ENCODE data around the gene TCP11L2.
"Not testable (repeated sequence)": the region's sequence is repeated elsewhere in the genome, so short reads cannot be mapped to it uniquely, and the experiment has no call there.

Gene TCP11L2

DNA sequence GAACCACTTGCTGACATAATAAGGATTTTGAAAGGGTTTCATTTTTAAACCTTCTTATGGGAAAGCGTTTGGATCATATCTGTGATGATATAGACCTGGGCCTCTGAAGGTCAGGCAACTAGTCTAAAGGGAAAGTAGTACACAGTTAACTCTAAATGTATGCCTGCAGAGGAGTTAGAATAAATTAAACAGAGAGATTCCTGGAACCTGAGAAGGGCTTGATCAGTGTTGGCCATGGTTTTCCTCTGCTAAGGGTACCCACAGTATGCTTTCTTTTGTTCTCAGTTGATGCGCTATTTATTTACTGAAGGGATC lies 40.6 kb downstream of the TCP11L2 start:
- DNase-seq (ENCODE audit: low read depth in 2 of 2), result no peak

DNA sequence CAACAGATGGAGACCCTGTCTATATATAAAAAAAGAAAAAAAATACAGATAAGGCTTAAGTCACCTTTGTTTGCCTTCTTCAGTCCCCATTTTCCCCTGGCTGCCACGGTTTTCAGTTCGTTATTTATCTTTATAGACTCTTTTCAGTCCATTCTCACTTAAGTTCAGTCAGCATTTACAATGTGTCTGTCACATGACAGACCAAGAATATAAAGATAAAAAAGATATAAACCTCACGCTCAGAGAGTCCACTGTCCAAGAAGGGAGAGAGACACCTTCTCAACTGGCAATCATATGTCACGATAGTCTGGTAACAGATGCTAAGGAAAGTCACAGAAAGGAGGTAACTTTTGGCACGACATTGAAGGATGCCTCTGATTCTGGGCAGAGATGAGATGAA lies 41.6 kb downstream of the TCP11L2 start:
- DNase-seq (ENCODE audit: low read depth in 2 of 2), result no peak

DNA sequence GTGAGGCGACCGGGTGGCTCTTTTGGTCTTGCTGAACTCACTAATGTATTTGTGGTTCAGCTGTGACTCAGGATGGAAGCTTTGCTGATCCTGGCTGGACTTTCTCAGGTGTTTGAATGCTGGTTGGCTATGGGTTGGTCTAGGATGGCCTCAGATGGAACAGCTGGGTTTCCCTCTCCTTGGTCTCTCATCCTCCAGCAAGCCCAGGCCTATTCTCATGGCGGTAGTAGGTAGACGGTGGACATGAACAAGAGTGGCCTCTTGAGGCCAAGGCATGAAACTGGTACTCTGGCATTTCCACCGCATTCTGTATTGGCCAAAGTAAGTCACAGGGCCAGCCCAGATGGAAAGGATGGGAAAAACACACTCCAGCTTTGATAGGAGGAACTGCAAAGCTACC lies 43.2 kb downstream of the TCP11L2 start:
- no peak for DNase-seq (ENCODE audit: low read depth in 2 of 2)

DNA sequence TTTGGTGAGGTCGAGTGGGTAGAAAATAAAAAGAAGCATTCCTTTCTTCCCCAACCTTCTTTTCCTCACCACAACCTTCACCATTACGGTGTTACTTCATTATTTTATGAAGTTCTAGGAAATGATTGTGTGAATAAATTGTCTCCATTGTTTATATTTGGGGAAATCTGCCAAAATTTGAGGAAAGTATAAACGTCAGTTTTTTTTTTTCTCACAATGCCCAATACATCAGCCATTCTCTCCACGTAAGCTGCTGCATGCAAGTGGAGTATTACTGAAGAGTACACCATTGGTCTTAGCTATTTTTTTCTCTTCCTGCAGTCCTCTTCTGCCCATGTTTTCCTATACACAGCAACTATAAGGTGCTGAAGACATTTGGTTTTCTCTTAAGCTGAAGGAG lies 45.9 kb downstream of the TCP11L2 start:
- DNase-seq (ENCODE audit: low read depth in 2 of 2), result no peak

DNA sequence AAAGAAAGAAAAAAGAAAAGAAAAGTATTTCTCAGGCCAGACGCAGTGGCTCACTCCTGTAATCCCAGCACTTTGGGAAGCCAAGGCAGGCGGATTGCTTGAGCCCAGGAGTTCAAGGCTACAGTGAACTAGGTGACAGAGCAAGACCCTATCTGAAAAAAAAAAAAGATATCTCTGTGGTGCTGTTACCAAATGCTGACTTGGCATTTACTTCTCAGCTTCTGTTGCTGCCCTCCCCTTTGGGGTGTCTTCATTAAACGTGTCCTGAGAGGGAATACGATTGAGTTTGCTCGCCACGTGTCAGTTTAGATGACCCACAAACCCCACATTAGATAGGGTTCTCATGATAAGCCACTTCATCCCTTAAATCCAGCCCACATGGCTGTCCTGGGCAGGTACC lies 50.6 kb downstream of the TCP11L2 start:
- DNase-seq (ENCODE audit: low read depth in 2 of 2), result no peak

DNA sequence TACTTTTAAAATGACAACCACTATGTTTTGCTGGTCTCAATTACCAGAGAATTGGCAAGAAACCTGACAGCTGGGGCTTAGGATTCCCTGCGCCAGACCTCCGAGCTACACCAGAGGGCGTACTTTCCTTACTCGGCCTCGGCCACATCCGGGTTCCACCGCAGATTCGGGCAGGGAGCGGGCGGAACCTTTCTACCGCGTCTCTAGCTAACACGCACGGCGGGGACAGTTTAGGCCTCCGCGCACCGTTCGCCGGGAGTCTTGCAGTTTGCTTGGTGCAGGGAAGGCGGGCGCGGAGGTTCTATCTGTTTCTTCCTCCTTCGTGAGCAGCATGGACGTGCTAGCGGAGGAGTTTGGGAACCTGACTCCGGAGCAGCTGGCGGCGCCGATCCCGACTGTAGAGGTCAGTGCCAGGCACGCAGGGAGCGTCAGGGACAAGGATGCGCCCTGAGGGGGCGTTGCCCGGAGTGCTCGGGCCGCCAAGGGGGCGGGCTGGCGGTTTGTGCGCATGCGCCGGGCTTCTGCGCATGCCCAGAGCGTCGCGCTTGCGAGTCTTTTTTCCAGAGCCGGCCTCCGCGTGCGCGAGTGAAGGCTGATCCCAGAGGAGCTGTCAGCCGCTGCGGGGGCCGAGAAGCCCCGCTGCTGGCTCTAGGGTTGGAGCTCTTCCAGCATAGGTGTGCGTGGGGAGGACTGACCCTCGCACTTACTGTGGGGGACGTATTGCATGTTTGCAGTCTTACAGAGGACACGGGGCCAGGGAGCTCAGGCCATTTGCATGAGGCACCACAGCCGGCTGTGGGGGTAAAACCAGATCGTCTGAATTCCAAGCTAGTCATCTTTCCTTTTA lies 55.2 kb downstream of the TCP11L2 start, which contains the start of gene POLR3B:
Gene POLR3B, plus strand, starts transcription at position 200 of the 847 bp plus-strand sequence. Its CDS starts 132 bp downstream, at position 332.
- DNase-seq (ENCODE audit: low read depth in 2 of 2), result peak; percentile 88 to 91

DNA sequence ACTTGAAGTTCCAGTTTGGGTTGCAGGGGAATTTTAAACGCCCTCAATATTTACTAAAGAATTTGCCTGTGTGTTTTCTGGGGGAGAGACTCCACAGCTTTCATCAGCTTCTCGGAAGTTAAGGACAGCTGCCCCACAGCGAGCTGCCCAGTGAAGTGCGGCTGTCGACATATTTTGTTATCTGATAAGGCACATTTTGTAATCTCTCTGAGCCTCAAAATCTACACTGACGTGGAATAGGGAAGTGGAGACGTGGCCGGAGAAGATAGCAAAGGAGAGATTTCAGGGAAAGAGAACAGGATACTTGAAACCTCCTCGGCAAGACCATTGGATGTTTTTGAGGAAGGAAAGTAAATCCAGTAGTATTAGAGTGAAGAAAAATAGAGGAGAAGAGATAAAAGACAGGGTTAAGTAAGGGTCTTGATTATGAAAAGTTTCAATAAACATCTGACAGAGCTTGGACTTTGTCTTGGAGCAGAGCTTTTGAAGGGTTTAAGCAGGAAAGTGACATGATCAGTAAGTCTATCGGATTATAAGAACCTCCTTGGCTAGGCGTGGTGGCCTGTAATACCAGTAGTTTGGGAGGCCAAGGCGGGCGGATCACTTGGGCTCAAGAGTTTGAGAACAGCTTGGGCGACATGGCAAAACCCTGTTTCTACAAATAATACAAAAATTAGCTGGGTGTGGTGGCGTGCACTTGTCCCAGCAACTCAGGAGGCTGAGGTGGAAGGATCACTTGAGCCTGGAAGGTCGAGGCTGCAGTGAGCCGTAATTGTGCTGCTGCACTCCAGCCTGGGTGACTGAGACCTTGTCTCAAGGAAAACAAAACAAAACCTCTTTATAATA lies 56.1 kb downstream of the TCP11L2 start:
- no peak for DNase-seq (ENCODE audit: low read depth in 2 of 2)

DNA sequence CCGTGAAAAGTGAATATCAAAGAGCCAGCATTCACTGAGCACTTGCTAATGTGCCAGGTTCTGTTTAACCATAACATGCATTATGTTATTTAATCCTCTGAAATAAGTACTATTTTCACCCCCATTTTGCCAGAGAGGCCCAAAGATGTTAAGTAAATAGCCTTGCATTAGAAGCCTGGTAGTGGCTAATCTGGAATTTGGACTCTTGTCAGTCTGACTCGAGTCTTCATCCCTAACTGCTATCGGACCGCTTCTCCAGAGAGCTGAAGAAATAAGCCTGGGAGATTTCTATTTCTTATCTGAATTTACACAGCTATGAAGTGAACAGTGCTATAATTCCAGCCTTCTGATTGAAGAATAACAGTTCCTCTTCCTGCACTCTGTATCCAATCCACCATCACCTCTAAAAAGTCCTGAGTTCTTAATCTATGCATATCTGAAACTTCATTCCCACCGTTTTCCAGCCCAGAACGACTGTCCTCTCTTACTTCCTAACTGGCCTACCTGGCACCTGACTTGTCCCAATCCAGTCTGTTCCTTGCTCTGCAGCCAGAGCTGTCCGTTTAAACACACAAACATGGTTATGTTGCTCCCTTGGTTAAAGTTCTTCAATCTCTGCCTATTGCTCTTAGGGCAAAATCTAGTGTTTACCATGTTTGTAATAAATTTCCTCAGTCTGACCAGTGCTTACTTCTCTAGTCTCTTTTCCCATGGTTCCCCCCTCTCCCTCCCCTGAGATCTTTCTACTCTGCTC lies 57.3 kb downstream of the TCP11L2 start:
- DNase-seq (ENCODE audit: low read depth in 2 of 2), result no peak

DNA sequence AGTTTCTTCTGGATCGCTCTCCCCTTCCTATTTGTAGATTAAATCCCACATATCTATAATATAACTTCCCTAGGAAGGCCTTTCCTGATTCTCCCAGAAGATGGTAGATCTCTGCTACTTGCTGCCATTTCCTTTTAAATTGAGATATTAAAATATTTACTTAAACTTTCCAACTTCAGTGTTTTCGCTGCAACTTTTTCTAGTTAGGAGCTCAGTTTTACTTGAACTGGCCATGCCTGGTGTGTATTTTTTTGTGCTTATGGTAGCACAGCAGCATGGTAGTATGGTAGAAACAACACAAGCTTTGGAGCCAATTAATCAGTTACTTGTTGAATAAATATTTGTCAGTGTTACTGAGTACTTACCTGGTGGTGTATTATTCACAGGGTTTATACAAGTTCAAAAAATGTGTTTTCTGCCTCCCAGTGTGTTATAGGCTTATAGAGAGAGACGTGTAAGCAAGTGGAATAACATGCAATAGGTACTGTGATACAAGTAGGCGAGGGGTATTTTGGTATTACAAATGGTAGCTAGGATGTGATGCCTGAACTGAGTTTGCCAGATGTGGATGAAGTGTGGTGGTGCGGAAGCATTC lies 58.0 kb downstream of the TCP11L2 start:
- DNase-seq (ENCODE audit: low read depth in 2 of 2), result no peak

DNA sequence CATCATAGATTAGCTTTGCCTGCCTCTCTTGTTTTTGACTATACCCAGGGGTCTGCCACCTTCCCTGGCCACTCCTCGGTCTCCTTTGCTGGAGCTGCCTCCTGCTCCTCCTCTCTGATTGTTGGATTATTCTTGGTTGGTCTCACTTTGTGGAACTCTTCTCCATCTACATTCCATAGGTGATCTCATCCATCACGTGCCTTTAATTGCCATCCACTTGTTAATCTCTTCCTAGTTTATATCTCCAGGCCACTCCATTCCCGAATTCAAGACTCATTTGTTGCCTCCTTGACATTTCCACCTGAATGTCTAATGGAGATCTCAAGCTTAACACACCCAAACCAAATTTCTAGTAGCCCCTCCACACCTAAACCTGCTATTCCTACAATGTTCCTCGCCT lies 60.4 kb downstream of the TCP11L2 start:
- no peak for DNase-seq (ENCODE audit: low read depth in 2 of 2)

DNA sequence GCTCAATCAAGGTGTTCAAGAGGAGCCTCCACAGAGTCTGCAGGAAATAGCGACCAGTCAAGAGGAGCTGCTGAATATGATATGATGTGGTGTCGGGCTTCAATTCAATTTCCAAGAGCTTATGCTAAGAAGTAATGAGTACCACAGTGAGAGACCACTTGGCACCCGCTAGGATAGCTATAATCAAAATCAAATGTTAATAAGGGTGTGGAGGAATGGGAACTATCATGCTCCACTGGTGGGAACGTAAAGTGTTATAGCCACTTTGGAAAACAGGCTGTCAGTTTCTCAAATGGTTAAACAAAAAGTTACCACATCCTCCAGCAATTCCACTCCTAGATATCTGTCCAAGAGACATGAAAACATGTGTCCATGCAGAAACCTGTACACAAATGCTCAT lies 61.7 kb downstream of the TCP11L2 start:
- DNase-seq (ENCODE audit: low read depth in 2 of 2), result no peak

DNA sequence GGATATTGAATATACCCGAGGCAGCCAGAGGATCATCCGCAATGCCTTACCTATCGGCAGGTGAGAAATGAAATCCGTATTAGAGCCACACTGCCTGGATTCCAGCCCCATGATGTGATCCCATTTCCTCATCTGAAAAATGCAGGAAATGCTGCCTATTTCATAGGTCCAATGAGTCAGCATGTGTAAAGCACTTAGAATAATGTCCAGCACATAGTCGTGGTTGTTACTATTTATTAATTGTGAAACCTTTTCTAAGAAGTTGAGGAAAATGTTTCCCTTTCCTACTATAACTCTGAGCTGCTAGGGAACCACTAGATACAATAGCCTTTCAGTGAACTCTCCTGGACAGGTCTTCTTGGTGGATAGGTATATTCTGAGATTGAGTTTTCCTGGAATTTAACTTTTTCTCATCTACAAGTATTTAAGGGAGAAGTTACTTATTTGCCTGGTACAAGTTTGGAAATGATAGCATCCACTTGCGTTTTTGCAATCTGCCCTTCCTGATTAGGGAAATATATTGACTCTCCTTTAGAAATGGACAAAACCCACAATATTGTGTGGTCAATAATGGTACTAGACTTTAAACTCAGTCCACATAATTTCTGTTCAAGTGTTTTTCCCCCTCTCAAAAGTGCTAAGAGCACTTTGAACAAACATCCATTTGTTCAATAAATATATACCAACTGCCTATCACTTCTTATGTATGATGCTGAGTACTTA lies 67.3 kb downstream of the TCP11L2 start:
- no peak for DNase-seq (ENCODE audit: low read depth in 2 of 2)

DNA sequence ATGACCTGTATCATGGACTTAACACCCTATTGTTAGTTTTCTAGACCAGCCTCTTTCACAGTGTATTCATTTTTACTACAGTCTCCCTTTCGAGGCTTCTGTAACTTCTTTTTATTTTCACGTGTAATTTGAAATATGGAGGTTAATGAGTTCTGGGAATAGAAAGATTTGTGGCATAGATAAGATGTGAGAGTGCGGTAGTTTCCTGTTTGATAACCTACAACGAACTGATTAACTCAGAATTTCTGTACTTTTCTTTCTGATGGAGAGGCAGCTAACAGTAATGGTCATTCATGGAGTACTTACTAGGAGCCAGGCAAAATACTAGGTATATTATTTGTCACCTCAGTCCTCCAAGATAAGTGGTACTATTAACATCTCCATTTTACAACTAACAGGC lies 76.3 kb downstream of the TCP11L2 start:
- no peak for DNase-seq (ENCODE audit: low read depth in 2 of 2)

DNA sequence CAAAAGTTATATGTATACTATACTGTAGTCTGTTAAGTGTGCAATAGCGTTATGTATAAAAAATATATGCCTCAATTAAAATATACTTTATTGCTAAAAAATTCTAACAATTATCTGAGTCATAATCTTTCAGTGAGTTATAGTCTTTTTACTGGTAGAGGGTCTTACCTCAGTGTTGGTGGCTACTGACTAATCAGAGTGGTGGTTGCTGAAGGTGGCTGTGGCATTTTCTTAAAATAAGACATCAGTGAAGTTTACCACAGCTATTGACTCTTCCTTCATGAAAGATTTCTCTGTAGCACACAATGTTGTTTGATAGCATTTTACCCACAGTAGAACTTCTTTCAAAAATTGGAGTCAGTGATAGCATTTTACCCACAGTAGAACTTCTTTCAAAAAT lies 78.4 kb downstream of the TCP11L2 start:
- no peak for DNase-seq (ENCODE audit: low read depth in 2 of 2)

DNA sequence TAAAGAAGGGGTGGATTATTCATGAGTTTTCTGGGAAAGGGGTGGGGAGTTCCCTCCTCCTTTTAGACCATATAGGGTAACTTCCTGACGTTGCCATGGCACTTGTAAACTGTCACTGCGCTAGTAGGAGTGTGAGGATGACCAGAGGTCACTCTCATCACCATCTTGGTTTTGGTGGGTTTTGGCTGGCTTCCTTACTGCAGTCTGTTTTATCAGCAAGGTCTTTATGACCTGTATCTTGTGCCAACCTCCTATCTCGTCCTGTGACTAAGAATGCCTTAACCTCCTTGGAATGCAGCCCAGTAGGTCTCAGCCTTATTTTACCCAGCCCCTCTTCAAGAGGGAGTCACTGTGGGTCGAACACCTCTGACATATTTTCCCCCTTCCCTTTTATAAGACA lies 79.3 kb downstream of the TCP11L2 start:
- not testable (repeated sequence) for DNase-seq (ENCODE audit: low read depth in 2 of 2)

DNA sequence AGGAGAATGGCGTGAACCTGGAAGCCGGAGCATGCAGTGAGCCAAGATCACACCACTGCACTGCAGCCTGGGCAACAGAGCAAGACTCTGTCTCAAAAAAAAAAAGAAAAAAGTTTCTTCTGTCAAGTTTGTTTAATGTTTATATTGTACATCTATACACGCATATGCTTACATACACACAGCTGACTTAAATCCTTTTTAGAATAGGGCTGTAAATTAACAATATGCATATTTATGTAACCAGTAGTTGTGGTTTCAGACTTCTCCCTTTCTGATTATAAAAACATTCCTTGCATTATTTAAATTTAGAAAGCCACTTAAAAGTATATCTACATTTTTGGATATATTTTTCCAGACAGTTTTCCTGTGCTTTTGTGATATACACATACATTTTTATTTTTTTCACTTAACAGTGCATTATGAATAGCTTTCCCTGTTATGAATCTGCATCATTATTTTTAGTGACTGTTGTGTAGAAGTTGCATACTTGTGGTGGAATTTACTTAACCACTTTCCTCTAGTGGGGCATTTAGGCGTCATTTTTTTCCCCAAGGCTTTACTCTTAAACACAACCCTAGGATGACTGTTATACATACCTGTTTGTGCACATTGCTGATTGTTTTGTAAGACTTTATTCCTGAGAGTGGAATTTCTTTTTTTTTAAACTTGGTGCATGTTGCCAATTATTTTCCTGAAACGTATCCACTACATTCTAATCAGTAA lies 84.4 kb downstream of the TCP11L2 start:
- DNase-seq (ENCODE audit: low read depth in 2 of 2), result no peak

DNA sequence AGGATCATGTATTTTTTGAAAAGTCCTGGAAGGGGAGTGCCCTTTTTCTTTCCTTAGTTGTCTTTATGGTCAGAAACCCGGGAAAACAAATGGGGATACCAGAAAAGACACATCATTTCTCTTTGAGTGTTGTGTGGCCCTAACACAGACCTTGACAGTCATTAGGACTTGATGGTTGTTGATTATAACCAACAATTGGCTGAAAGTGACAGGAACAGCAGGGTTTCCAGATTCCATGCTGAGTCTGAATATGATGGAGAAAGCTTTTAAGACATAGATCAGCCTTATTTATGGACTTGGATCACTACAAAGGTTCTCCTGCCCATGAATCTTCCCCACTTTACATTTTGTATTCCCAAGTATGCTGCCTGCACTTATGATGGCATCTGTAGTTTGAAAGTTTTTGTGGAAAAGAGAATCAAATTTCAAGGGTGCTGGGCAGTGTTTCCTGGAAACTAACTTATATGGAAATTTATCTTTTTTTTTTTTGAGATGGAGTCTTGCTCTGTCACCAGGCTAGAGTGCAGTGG lies 85.4 kb downstream of the TCP11L2 start:
- DNase-seq (ENCODE audit: low read depth in 2 of 2), result no peak

DNA sequence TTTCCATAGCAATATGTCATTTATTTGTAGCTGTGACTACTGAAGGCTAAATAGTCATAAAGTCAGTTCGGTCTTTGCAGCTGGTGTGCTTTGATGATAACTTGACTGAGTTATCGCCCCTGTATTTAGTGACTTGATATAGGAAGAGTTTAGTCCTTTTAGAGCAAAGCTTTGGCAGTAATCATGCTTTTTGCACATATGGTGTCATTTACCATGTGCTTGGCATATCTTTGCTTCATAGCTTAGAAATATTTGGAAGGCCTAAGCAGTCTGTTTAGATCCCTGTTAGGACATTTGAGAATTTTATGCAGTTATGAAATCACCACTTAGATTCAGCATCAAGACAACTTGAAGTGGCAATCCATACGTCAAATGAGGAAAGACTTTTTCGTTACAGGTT lies 86.6 kb downstream of the TCP11L2 start:
- DNase-seq (ENCODE audit: low read depth in 2 of 2), result no peak

DNA sequence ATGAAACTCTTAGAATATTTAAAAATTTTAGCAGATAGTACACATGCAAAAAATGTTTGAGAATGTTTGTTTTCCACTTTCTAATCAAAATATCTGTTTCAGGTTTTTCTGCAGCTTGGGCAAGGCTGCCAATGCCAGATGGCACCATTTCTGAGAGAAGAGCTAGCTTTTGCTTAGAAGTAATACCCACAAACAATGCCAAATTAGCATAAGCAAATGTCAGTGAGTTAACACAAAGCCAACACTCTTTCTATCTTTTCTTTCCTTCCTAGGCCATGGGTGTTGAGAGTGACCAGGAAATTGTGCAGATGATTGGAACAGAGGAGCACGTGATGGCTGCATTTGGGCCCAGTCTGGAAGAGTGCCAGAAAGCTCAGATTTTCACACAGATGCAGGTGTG lies 90.2 kb downstream of the TCP11L2 start:
- DNase-seq (ENCODE audit: low read depth in 2 of 2), result no peak

Data from stimulated activated CD8-positive, alpha-beta memory T cell treated with anti-CD3 and anti-CD28 coated beads, Interleukin-7, amount 100 ng/mL, for 1 hour (primary cell).